ENCODE measurements around the gene VILL.

DNA sequence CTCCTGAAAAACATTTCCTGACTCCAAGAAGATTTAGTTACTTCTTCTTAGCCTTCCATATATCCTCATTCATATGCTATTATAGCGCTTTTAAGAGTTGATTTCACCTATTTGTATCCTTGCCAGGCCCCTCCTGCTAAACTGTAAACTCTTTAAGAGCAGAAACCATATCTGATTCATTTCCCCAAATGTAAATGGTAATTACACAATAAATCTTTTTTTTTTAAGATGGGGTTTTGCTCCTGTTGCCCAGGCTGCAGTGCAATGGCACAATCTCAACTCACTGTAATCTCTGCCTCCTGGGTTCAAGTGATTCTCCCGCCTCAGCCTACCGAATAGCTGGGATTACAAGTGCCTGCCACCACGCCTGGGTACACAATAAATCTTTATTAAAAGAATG lies 52.9 kb downstream of the VILL start:
- TF ChIP-seq POLR2A (IDR thresholded peaks at IDR 0.05; ENCODE audit: low read depth, low read length) (no peak), TAF1 (IDR thresholded peaks at IDR 0.05; ENCODE audit: borderline replicate concordance, low read depth, low read length) (no peak)

Measured in GM12892 (cell line).